HG03378 (cell line): ENCODE results near the gene AFG3L2.

ENCODE experiments used
- ATAC-seq: cut with Tn5 transposase; IDR thresholded peaks from one replicate; pipeline ENCODE4 v1.9.1; 2021; ENCODE audit warnings: mild to moderate bottlenecking, moderate library complexity; ENCODE audit not compliant: unreplicated experiment

Gene AFG3L2

GRCh38 chr18:12306752-12307700, 70.0 kb downstream of the AFG3L2 start:
- ATAC-seq = peak; percentile 2

GRCh38 chr18:12305930-12306629, 70.9 kb downstream of the AFG3L2 start:
- ATAC-seq = no peak

- ATAC-seq = no peak
These were observed 71.8 kb downstream of the AFG3L2 start for GRCh38 chr18:12305211-12305610.

GRCh38 chr18:12304351-12305210, 72.4 kb downstream of the AFG3L2 start:
- no peak for ATAC-seq

- no peak for ATAC-seq
These were observed 74.5 kb downstream of the AFG3L2 start for GRCh38 chr18:12302391-12303147.

GRCh38 chr18:12301263-12302005, 75.6 kb downstream of the AFG3L2 start:
- no peak for ATAC-seq

GRCh38 chr18:12299862-12300261, 77.2 kb downstream of the AFG3L2 start:
- no peak for ATAC-seq

GRCh38 chr18:12296457-12296856, 80.6 kb downstream of the AFG3L2 start:
- no peak for ATAC-seq

- no peak for ATAC-seq
These were observed 81.0 kb downstream of the AFG3L2 start for GRCh38 chr18:12296087-12296403.

- ATAC-seq = no peak
These were observed 81.5 kb downstream of the AFG3L2 start for GRCh38 chr18:12295389-12296086.

- no peak for ATAC-seq
These were observed 83.2 kb downstream of the AFG3L2 start for GRCh38 chr18:12293831-12294230.

GRCh38 chr18:12291690-12292089, 85.3 kb downstream of the AFG3L2 start:
- no peak for ATAC-seq

GRCh38 chr18:12291161-12291560, 85.9 kb downstream of the AFG3L2 start:
- ATAC-seq = no peak

GRCh38 chr18:12290086-12290485, 86.9 kb downstream of the AFG3L2 start:
- ATAC-seq = no peak

- no peak for ATAC-seq
These were observed 88.6 kb downstream of the AFG3L2 start for GRCh38 chr18:12288403-12288755.

GRCh38 chr18:12287684-12288402, 89.2 kb downstream of the AFG3L2 start:
- no peak for ATAC-seq

- ATAC-seq = no peak
These were observed 89.8 kb downstream of the AFG3L2 start for GRCh38 chr18:12287131-12287681.

GRCh38 chr18:12283666-12284065, 93.4 kb downstream of the AFG3L2 start:
- no peak for ATAC-seq
